IPS-15b (cell line): ENCODE measurements around the gene RNF213.
"Not testable (repeated sequence)": the region's sequence is repeated elsewhere in the genome, so short reads cannot be mapped to it uniquely, and the experiment has no call there.

Source experiments
- H3K27me3 ChIP-seq: one replicate; pipeline ENCODE4 v1.6.1; 2013; ENCODE audit warnings: low read length; ENCODE audit not compliant: control insufficient read depth, insufficient read depth
- H3K36me3 ChIP-seq: one replicate; pipeline ENCODE4 v1.6.1; 2013; ENCODE audit warnings: low read length; ENCODE audit not compliant: control insufficient read depth, insufficient read depth
- H3K4me1 ChIP-seq: one replicate; pipeline ENCODE4 v1.6.1; 2013; ENCODE audit warnings: mild to moderate bottlenecking, low read length; ENCODE audit not compliant: control insufficient read depth, insufficient read depth
- H3K4me3 ChIP-seq: one replicate; pipeline ENCODE4 v1.5.1; 2013; ENCODE audit warnings: low read depth, low read length
- H3K9ac ChIP-seq: one replicate; pipeline ENCODE4 v1.6.1; 2013; ENCODE audit warnings: low read depth, mild to moderate bottlenecking, low read length
- H3K9me3 ChIP-seq: one replicate; pipeline ENCODE4 v1.6.1; 2013; ENCODE audit warnings: mild to moderate bottlenecking, low read length; ENCODE audit not compliant: control insufficient read depth, insufficient read depth

RNF213 gene

GRCh38 chr17:80291691-80292487 is 31.2 kb downstream of the RNF213 start:
- H3K9ac ChIP-seq, result no peak overlapping the region
- H3K4me1 ChIP-seq, result no peaks in the 10 kb centered on the region
- H3K36me3 ChIP-seq, result peaks cover 30% of the 10 kb centered on the region
- H3K27me3 ChIP-seq, result no peaks in the 10 kb centered on the region
- H3K4me3 ChIP-seq, result no peak overlapping the region
- H3K9me3 ChIP-seq, result no peaks in the 10 kb centered on the region

GRCh38 chr17:80292521-80292971 is 31.9 kb downstream of the RNF213 start:
- Histone ChIP-seq H3K4me3 (no peak overlapping the region), H3K9ac (no peak overlapping the region), H3K9me3 (no peaks in the 10 kb centered on the region), H3K27me3 (no peaks in the 10 kb centered on the region), H3K4me1 (no peaks in the 10 kb centered on the region), H3K36me3 (peaks cover 30% of the 10 kb centered on the region)

DNA sequence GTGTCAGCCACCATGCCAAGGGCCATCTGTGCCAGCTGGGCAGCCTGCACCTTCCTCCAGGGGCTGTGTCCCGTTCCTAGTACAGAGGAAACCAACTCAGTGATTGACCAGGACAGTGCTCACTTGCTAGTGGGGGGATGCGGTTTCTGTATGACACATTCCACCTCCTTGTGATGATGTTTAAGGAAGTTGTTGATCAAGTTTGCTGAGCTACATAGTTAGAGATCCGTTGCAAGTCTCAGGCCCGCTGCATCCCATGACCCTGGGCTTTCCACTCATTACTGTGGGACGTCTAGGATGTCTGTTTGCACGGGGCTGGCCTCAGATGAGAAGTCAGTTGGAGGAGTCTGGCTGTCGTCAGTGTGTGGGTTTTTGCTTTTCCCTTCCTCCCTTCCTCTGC is 33.6 kb downstream of the RNF213 start:
- no peak overlapping the region for H3K9ac ChIP-seq
- H3K9me3 ChIP-seq, result no peaks in the 10 kb centered on the region
- peaks cover 18% of the 10 kb centered on the region for H3K36me3 ChIP-seq
- no peak overlapping the region for H3K4me3 ChIP-seq
- no peaks in the 10 kb centered on the region for H3K27me3 ChIP-seq
- H3K4me1 ChIP-seq, result no peaks in the 10 kb centered on the region

DNA sequence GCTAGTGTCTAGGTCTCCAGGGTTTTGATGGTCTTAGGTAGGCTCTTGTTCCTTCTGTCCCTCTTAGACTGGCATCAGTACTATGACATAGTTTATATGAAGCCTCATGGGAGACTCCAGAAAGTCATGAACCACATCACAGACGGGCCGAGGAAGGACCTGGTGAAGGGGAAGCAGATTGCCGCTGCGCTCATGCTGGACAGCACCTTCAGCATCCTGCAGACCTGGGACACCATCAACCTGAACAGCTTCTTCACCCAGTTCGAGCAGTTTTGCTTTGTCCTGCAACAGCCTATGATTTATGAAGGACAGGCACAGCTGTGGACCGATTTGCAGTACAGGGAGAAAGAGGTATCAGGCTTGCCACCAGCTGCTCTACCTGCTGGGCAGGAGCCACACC is 34.0 kb downstream of the RNF213 start:
- H3K36me3 ChIP-seq, result peaks cover 18% of the 10 kb centered on the region
- H3K9ac ChIP-seq, result no peak overlapping the region

DNA sequence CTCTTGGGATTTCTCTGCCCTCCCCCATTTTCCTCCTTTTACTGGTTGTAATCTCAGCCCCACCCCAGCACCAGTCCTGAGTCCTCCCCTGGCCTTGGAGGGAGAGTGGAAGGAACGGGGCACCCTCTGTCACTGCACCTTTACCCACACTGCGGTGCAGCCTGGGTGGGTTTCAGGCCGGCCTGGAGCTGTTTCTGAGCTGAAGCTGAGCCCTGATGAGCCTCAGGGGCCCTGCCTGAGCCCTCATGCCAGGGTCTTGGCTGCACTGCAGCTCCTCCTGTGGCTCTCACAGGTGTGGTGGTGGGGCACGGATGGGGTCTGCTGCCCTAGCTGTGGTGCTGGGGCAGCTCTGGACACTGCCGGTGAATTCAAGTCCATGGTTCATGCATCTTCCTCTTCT is 34.5 kb downstream of the RNF213 start:
- peaks cover 17% of the 10 kb centered on the region for H3K36me3 ChIP-seq
- no peak overlapping the region for H3K4me3 ChIP-seq
- no peaks in the 10 kb centered on the region for H3K9me3 ChIP-seq
- H3K4me1 ChIP-seq, result no peaks in the 10 kb centered on the region
- no peak overlapping the region for H3K9ac ChIP-seq
- H3K27me3 ChIP-seq, result no peaks in the 10 kb centered on the region

More for the DNA sequence above, 34.0 kb downstream of the RNF213 start:
- H3K9me3 ChIP-seq, result no peaks in the 10 kb centered on the region
- H3K4me3 ChIP-seq, result no peak overlapping the region
- H3K27me3 ChIP-seq, result no peaks in the 10 kb centered on the region
- no peaks in the 10 kb centered on the region for H3K4me1 ChIP-seq

DNA sequence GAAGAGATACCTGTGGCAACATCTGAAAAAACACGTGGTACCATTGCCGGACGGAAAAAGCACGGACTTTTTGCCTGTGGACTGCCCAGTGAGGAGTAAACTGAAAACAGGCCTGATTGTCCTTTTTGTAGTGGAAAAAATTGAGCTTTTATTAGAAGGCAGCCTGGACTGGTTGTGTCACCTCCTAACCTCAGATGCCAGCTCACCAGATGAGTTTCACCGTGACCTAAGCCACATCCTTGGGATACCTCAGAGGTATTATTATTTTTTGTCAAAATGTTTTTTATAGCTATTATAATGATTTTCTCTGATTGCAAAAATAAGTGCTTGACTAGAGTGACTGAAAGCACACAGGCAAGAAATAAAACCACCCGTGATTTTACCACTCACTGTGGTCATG is 34.9 kb downstream of the RNF213 start:
- Histone ChIP-seq H3K27me3 (no peaks in the 10 kb centered on the region), H3K9me3 (no peaks in the 10 kb centered on the region), H3K9ac (no peak overlapping the region), H3K4me1 (no peaks in the 10 kb centered on the region), H3K36me3 (peaks cover 13% of the 10 kb centered on the region), H3K4me3 (no peak overlapping the region)

GRCh38 chr17:80296221-80296620 is 35.6 kb downstream of the RNF213 start:
- Histone ChIP-seq H3K9ac (no peak overlapping the region), H3K4me3 (no peak overlapping the region), H3K36me3 (peaks cover 13% of the 10 kb centered on the region), H3K4me1 (no peaks in the 10 kb centered on the region), H3K27me3 (no peaks in the 10 kb centered on the region), H3K9me3 (no peaks in the 10 kb centered on the region)

GRCh38 chr17:80297996-80298560 is 37.4 kb downstream of the RNF213 start:
- H3K9me3 ChIP-seq, result no peaks in the 10 kb centered on the region
- H3K4me3 ChIP-seq, result no peak overlapping the region
- peaks cover 10% of the 10 kb centered on the region for H3K36me3 ChIP-seq
- H3K27me3 ChIP-seq, result no peaks in the 10 kb centered on the region
- no peaks in the 10 kb centered on the region for H3K4me1 ChIP-seq
- no peak overlapping the region for H3K9ac ChIP-seq

- H3K36me3 ChIP-seq, H3K27me3 ChIP-seq: not testable (repeated sequence)
Measured at GRCh38 chr17:80299350-80300100, 38.9 kb downstream of the RNF213 start.

GRCh38 chr17:80300756-80301155 is 40.1 kb downstream of the RNF213 start:
- H3K4me1 ChIP-seq, H3K9me3 ChIP-seq, H3K9ac ChIP-seq, H3K4me3 ChIP-seq, H3K27me3 ChIP-seq: not testable (repeated sequence)
- H3K36me3 ChIP-seq, result peaks cover 11% of the 10 kb centered on the region

More at GRCh38 chr17:80299350-80300100, 38.9 kb downstream of the RNF213 start:
- not testable (repeated sequence) for H3K9ac ChIP-seq, H3K4me3 ChIP-seq, H3K9me3 ChIP-seq, H3K4me1 ChIP-seq

GRCh38 chr17:80303824-80304223 is 43.2 kb downstream of the RNF213 start:
- Histone ChIP-seq H3K36me3 (peaks cover 11% of the 10 kb centered on the region), H3K4me3 (no peak overlapping the region), H3K4me1 (no peaks in the 10 kb centered on the region), H3K9ac (no peak overlapping the region), H3K27me3 (no peaks in the 10 kb centered on the region), H3K9me3 (no peaks in the 10 kb centered on the region)
